ENCODE data around the gene CRACR2B. TPM values are rescaled to one million over a fixed set of nuclear protein-coding genes. Genes with fewer than 3 reads are reported as not detected.

The CRACR2B gene
- total and polyA plus RNA-seq, 2 of the 8 experiments (the other 6 are each of a cell fraction or from before 2014, with no cell fraction given), result 18.2 to 26.4 TPM

- TF ChIP-seq CTCF (IDR thresholded peaks at IDR 0.05; ENCODE audit: control extremely low read depth in 1 of 3, insufficient read depth in 1 of 3, low read depth in 1 of 3, low read length in 3 of 3) (no peak), CBX8 (IDR thresholded peaks at IDR 0.05; ENCODE audit: borderline replicate concordance, low read depth, low read length) (no peak), JUN (IDR thresholded peaks at IDR 0.05; ENCODE audit: low read depth, low read length) (no peak), SRF (IDR thresholded peaks at IDR 0.05; ENCODE audit: low read depth, low read length) (no peak)
Observed at GRCh38 chr11:823441-824291, 4.1 kb upstream of the CRACR2B start (continued).

Measured in H1 (cell line).